GM19035 (cell line): ENCODE measurements around the gene C5orf24.
A peak's percentile ranks its signal among the peaks of the same experiment; 100 is the strongest.
"Not testable (repeated sequence)": the region's sequence is repeated elsewhere in the genome, so short reads cannot be mapped to it uniquely, and the experiment has no call there.

Experiments
- ATAC-seq: cut with Tn5 transposase; IDR thresholded peaks from one replicate; pipeline ENCODE4 v1.9.1; 2021; ENCODE audit not compliant: unreplicated experiment

Gene C5orf24

DNA sequence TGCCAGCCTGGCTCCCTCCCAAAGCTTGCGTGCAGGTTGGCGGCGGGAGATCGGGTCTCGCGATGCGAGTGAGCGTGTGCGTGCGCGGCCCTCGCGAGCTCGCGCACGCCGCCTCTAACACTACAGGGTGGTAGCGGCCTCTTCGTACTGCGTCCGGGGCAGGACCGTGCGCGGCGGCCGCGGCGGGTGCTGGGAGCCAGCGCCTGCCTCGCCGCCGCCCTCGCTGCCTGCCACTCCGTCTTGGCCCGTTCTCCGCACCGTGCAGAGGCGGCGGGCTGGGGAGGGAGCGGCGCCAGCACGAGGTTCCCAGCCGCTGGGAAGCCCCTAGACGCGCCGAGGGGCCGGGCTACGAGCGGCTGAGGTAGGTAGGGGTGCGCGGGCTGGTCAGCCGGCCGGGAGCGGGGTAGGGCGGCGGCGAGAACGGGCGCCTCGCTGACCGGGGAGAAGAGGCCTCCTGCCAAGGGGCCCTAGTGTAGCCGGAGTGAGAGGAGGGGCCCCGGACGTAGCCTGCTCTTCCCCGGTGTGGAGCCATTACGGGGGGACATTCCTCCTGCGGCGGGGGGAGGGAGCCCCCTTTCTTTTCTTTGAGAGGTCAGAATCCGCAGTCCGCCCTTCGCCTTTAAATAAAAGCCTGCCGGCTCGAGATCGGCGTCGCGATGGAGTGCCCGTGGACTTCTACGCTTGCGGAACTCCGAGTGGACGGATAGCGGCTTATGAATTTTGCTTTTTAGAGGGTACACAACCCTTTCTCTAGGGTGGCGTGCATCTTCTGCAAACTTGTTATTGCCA, at the start of gene C5orf24:
TSS of gene C5orf24 (plus strand) at position 117 of the 789 bp plus-strand sequence. CDS start 8,933 bp downstream, outside the sequence.
- peak; percentile 96 for ATAC-seq

DNA sequence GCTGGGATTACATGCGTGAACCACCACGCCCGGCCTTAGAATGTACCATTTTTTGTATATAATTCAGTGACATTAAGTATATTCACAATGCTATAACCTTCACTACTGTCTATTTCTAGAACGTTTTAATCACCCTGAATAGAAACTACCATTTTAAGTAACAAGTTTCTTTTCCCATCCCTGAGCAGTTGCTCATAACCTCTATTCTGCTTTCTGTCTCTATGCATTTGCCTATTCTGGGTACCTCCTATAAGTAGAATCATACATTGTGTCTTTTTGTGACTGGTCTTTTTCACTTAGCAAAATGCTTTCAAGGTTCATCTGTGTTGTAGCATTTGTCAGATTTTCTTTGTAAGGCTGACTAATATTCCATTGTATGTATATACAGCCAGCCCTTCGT, 47.3 kb upstream of the C5orf24 start:
- ATAC-seq, result no peak

DNA sequence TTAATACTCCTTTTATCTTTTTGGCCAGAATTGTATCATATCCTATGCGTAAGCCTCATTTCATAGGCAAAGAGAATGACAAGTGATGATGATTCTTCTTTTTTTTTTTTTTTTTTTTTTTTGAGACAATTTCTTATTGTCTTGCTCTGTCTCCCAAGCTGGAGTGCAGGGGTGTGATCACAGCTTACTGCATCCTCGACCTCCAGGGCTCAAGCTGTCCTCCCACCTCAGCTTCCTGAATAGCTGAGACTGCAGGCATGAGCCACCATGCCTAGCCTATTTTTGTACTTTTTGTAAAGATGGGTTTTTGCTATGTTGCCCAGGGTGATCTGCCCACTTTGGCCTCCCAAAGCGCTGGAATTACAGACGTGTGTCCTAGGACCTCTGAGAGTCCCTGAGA, 41.9 kb upstream of the C5orf24 start:
- no peak for ATAC-seq

DNA sequence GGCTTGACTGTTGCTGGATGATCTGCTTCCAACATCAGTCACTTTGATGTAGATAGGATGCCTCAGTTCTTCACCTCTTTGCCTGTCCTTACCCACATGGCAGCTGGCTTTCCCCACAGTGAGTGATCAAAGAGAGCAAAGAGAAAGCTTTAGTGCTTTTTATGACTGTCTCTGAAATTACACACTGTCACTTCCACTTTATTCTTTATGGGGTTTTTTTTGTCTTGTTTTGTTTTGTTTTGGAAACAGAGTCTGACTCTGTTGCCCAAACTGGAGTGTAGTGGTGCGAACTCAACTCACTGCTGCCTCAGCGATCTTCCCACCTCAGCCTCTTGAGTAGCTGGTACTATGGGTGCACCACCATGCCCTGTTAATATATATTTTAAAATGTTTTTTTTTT, 32.4 kb upstream of the C5orf24 start:
- ATAC-seq, result no peak

DNA sequence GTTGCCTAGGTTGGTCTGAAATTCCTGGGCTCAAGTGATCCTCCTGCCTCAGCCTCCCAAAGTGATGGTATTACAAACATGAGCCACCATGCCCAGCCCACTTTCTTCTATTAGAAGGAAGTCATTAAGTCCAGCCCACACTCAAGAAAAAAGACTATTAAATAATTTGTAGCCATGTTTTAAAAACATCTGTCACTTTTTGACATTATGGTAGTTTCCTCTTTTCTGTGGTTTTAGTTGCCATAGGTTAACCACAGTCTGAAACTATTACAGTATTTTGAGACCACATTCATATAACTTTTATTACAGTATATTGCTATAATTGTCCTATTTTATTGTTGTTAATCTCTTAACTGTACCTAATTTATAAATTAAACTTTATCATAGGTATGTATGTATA, 31.9 kb upstream of the C5orf24 start:
- no peak for ATAC-seq

DNA sequence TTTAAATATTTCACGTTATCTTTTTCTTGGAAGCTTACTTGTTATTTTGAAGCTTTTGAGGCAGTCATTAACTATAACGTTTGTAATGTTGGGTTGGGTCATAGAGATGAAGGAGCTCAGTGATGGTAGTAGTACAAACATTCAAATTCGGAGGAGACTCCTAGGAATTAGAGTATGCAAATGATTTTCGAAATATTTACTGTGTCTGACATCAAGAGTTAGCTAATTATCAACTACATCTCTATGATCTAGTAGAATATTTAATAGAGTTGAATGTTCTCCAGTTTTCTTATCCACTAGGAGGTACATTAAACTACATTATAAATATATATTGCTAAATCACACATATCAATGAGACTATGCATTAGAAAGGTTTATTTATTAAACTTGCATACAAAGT, 28.8 kb upstream of the C5orf24 start:
- ATAC-seq, result no peak

DNA sequence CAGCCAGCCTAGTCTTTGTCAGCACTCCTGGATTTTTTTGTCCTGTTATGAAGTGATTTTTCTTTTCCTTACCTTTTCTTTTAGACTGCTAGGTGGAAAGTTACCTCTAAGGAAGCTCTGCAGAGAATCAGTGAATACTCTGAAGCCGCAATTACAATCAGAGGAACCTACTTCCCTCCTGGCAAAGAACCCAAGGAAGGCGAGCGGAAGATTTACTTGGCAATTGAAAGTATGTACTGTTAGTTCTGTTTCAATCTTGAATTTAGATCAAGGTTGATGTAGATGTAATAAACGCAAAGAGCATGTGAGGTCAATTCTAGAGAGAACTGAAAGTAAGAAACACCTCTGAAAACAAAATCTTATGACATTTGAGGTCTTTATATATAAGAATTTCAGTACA, 27.0 kb upstream of the C5orf24 start:
- no peak for ATAC-seq

DNA sequence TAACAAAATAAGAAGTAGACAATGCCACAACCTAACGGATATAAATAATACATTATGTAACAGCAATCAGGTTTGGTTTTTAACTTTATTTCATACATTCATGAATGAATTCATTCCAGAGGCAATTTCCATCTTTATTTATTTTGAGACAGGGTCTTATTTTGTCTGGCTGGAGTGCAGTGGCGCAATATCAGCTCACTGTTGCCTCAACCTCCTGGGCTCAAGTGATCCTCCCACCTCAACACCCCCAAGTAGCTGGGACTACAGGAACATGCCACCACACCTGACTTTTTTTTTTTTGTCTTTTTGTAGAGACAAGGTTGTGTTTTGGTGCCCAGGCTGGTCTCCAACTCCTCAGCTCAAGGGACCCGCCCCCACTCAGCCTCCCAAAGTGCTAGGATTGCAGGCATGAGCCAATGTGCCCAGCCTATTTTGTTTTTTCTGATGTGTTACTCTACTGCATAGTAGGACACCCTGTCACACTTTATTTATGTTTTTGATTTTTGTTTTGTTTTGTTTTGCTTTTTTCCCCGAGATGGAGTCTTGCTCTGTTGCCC, 26.3 kb upstream of the C5orf24 start:
- no peak for ATAC-seq

DNA sequence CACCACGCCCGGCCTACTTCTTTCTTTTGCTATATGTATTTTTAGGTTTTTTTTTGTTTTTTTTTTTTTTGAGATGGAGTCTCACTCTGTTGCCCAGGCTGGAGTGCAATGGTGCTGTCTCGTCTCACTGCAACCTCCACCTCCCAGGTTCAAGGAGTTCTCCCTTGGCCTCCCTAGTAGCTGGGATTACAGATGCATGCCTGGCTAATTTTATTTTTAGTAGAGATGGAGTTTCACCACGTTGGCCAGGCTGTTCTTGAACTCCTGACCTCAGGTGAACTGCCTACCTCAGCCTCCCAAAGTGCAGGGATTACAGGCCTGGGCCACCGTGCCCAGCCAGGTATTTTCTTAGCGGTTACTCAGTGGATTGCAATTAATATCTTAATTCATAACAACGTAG, 23.9 kb upstream of the C5orf24 start:
- ATAC-seq, result no peak

DNA sequence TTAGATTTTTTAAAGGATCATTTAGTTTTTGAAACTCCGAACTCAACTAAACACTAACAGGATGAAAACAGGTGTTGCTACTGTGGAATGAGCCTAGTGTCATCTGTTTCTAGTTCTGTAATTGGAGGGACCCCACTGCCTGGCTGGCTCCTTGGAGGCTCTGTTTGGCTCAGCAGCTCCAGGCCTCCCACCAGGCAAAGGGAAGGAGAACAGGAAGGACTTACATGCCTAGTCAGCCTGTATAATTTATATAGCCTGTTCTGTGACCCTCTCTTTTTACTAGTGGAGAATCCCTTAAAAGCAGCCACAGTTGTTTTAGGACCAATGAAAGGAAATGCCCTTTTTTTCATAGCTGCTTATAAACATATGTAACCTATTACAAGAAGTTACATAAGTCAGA, 21.1 kb upstream of the C5orf24 start:
- ATAC-seq, result no peak

DNA sequence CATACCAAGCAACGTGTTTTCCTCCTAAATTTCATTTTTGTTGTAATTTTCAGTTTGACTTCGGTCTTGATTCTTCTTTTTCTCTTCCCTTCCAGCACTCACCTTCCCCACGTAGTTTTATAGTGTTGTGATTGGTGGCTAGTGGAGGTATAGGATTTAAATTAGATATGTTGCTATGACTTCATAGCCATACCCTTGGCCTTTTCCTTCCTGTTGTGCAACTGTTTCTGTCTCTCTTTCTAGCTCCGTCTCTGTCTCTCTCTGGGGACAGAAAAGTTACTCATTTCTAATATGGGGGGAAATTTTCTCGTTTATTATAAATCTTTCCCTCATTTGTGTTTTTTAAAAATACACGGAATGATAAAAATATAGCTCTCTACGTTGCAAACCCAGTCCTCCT, 20.6 kb upstream of the C5orf24 start:
- ATAC-seq, result no peak

DNA sequence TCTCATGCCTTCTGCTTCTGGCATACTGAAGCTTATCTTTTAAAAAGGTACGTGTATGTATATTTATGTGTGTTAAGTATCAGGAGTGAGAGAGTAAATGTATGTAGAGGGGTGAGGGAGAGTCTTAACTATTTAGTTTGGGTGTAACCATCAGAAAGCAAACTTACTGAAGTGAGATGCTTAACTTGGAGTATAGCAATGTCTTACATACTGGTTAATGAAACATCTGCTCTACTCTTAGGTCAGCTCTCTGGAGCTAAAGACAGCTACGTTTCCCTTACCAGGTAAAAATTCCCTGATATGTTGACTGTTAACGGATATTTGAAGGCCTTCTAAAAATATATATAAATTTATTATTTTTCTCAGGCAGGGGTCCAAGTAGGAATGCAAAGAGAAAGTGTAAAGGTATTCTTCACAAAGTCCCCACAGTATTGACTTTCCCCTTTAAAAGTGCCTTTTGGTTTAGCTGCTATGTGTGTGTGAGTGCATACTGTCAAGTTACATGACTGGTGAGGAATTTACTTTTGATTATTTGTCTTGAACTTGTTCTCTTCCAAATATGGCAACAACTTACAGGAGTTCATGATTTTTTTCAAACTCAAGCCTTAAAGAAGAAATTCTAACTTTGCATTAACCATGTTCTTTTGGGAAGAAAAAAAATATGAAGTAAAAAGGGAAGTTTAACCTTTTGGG, 12.3 kb upstream of the C5orf24 start:
- ATAC-seq, result no peak

DNA sequence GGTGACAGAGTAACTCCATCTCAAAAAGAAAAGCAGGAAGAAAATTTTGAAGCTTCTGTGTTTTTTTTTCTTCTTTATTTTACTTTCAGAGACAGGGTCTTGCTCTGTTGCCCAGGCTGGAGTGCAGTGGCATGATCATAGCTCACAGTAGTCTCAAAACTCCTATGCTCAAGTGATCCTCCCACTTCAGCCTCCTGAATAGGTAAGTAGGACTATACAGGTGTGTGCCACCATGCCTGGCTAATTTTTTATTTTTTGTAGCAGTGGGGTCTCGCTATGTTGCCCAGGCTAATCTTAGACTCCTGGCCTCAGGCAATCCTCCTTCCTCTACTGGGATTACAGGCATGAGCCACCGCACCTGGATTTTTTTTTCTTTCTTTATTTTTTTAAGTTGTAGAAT, 10.1 kb upstream of the C5orf24 start:
- ATAC-seq, result no peak

DNA sequence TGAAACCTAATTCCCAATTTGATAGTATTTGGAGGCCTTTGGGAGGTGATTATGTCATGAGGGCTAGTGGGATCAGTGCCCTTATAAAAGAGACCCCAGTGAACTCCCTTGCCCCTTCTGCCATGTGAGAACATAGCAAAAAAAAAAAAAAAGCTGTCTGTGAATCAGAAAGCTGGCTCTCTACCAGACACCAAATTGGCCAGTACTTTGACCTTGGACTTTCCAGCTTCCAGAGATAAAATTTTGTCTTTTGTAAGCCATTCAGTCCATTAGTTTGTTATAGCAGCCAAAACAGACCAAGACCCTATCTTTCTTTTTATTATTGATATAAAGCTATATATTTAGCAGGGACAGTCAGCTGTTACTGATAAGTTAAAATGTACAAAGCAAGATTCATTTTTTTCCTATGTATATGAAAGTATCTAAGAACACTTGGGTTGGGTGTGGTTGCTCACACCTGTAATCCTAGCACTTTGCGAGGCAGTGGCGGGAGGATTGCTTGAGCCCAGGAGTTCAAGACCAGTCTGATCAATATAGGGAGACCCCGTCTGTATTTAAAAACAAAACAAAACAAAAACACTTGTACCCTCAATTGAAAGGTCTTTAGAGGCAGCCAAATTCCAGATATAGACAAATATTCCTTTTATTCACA, 8.1 kb upstream of the C5orf24 start:
- ATAC-seq, result no peak

DNA sequence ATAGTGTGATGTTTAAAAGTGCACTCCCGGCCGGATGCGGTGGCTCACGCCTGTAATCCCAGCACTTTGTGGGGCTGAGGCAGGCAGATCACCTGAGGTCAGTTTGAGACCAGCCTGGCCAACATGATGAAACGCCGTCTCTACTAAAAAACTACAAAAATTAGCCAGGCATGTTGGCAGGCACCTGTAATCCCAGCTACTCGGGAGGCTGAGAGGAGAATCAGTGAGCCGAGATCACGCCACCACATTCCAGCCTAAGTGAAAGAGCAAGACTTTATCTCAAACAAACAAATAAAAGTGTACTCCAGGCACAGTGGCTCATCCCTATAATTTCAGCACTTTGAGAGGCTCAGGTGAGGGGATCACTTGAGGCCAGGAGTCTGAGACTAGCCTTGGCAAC, 7.4 kb upstream of the C5orf24 start:
- not testable (repeated sequence) for ATAC-seq

DNA sequence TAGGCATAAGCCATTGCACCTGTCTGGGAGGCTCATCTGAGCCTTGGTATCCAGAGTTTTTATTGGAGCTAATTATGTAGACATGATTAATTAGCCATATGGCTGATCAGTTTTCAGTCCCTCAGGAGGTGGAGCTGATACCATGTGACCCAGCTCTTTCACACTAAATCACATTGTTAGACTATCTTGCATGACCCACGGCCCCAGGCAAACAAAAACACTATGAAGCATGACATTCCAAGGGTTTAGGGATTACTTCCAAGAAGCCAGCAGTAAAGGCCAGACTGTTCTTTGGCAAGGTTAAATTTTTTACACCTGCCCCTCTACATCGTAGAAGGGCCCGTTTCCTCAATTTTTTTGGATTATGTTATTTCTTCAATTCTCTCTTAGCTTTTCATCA, 5.0 kb upstream of the C5orf24 start:
- ATAC-seq, result no peak

DNA sequence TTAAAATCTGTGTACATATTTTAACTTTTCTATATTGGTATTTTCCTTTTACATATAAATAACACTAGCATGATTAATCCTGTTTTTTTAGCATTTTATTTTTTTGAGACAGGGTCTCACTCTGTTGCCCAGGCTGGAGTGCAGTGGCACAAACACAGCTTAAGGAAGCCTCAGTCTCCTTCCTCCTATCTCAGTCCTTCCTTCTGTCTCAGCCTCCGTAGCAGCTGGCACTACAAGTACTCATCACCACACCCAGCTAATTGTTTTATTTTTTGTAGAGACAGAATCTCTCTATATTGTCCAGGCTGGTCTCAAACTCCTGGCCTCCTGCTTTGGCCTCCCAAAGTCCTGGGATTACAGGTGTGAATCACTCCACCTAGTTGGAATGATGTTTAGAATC, 1.5 kb upstream of the C5orf24 start:
- no peak for ATAC-seq

DNA sequence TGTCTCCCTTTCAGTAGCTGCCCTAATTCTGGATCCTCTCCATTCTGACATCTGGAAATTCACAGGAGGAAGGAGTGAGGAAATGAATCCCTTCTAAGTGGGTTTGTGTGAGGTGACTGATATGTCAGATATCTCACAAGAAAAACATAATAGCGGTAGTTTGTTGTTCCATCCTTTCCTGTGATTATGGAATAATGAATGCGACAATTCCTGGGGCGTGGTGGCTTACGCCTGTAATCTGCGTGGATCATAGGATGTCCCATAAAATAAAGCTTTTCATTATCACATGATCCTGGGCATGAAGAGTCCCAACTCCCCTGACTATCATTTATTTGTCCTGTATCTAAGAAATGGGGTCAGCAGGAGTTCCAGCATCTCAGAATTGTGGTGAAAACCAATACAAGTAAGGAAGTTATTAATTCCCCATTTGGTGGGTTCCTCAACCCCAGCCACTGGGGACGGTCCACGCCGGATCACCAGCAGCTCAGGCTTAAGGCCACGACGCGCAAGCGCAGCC, 375 bp upstream of the C5orf24 start:
- no peak for ATAC-seq

DNA sequence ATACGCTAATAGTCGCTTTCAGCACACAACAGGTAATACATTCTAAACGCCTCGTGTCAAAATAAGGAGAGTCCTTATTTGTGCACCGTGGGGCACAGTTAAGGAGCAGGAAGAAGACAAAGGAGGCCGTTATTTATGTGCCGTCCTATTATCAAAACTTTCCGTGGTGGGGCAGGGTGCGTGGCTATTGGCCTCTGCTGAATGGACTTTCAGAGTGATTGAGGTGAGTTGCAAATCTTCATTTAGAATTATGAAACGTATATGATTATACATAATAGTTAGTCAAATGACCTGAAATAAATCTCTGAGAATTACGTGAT, 833 bp downstream of the C5orf24 start:
- no peak for ATAC-seq

DNA sequence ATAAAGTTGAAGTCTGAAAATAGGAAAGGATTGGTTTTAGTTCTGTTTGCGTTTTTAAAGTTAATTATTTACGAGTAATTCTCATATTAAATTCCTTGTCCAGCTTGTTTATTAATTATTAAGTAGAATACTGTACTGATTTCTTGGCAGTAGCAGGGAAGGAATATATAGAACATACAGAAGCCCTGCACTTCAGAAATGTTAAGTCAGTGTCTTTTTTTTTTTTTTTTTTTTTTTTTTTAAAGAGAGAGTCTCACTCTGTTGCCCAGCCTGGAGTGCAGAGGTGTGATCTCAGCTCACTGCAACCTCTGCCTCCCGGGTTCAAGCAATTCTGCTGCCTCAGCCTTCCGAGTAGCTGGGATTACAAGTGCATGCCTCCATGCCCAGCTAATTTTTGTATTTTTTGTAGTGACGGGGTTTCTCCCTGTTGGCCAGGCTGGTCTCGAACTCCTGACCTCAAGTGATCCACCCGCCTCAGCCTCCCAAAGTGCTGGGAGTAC, 3.7 kb downstream of the C5orf24 start:
- ATAC-seq, result not testable (repeated sequence)

DNA sequence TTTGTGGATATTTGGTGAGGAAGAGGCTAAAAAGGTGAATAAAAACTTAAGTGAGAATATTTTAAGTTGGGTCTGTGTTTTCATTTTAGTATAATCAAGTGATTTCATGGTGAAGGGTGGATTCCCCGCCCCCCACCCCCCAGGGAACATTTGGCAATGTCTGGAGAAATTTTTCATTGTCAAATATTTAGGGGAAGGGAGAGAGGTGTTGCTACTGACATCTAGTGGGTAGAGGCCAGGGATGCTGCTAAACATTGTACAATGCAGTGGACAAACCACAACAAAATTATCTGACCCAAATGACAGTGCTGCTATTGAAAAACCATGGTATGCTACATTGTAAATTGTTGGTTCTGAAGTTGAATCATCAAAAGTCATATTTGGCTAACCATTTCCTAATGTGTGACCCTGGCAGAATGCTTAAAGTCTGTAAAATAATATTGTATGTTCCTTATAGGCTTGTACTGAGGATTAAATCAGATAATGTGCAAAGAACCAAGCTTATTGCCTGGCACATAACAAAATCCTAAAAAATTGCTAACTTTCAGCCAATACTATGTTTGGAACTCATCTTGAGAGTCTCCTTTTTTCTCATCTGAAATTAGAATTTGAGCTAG, 5.6 kb downstream of the C5orf24 start:
- ATAC-seq, result no peak
